ENCODE data around the gene DEFB112. TPM values are rescaled to one million over a fixed set of nuclear protein-coding genes. Genes with fewer than 3 reads are reported as not detected.

Gene DEFB112
- total RNA-seq: not detected in 2 replicates

DNA sequence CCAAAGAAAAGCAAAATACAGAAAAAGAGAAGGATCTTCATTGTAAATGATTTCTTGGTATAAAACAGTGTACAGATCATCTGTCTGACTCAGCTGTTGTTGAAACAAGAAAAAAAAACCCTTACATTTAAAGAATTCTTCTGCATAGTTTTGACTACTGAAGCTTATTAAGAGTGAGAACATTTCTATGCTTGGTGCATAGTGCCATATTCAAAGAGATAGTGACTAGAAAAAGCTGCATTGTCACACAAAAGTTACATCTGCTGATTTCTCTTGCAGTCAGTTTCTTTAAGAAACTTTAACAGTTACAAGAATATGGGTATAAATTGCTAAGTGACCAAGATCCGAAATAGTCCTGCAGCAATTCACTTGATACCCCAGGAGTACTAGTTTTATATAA is at the start of gene DEFB112:
Gene DEFB112, minus strand, starts transcription at position 101 of the 400 bp plus-strand sequence. Its CDS starts 60 bp downstream, at position 41.

GRCh38 chr6:50021894-50022293 is 27.8 kb downstream of the DEFB112 start, which contains the start of gene DEFB110:
Gene DEFB110 (minus strand): TSS chr6:50021994. CDS start chr6:50021935, 59 bp downstream.

Other genes starting within 250 kb of the DEFB112 start
- gene CRISP1, start 183.4 kb downstream of the DEFB112 start, total RNA-seq: not detected in 2 replicates
- gene DEFB114, start 85.8 kb downstream of the DEFB112 start, total RNA-seq: not detected in 2 replicates
- gene DEFB113, start 80.3 kb downstream of the DEFB112 start, total RNA-seq: not detected in 2 replicates
- gene DEFB110, start 27.9 kb downstream of the DEFB112 start, total RNA-seq: not detected in 2 replicates

Measured in myometrial cell (primary cell).